Endothelial cell (in vitro differentiated cells): Measurements from ENCODE around the gene MITF. TPM values are rescaled to one million over a fixed set of nuclear protein-coding genes. Genes with fewer than 3 reads are reported as not detected.

Source experiments
- DNase-seq: peaks from one replicate; pipeline ENCODE4 v3.0.0; 2021; ENCODE audit warnings: low spot score
- H3K27ac Mint-ChIP-seq: one replicate; pipeline ENCODE4 v1.8.0; 2021; ENCODE audit warnings: mixed read lengths, inconsistent platforms; ENCODE audit not compliant: unreplicated experiment
- H3K27me3 Mint-ChIP-seq: one replicate; pipeline ENCODE4 v1.8.0; 2021; ENCODE audit warnings: mild to moderate bottlenecking, moderate library complexity, mixed read lengths, inconsistent platforms; ENCODE audit not compliant: unreplicated experiment
- H3K36me3 Mint-ChIP-seq: one replicate; pipeline ENCODE4 v1.8.0; 2021; ENCODE audit warnings: mild to moderate bottlenecking, low read depth, mixed read lengths, inconsistent platforms; ENCODE audit not compliant: unreplicated experiment
- H3K4me1 Mint-ChIP-seq: one replicate; pipeline ENCODE4 v1.8.0; 2021; ENCODE audit warnings: mild to moderate bottlenecking, mixed read lengths, inconsistent platforms; ENCODE audit not compliant: unreplicated experiment
- H3K4me3 Mint-ChIP-seq: one replicate; pipeline ENCODE4 v1.8.0; 2021; ENCODE audit warnings: mild to moderate bottlenecking, mixed read lengths, inconsistent platforms; ENCODE audit not compliant: unreplicated experiment
- H3K9me3 Mint-ChIP-seq: one replicate; pipeline ENCODE4 v1.8.0; 2021; ENCODE audit warnings: mixed read lengths, inconsistent platforms; ENCODE audit not compliant: unreplicated experiment
- CTCF ChIP-seq: fragments of 200-600 bp; sonication (generic); IDR thresholded peaks from one replicate; pipeline ENCODE4 v1.5.0; 2021; ENCODE audit warnings: antibody characterized with exemption; ENCODE audit not compliant: unreplicated experiment
- total RNA-seq: library from RNA; stranded (reverse); fragmentation: NEBNext Ultra II Directional; extraction: Animal tissue kit (Norgen Biotek cat#: 25700); gene quantifications from one replicate; pipeline ENCODE4 v1.2.1, GENCODE V29; 2021; ENCODE audit not compliant: unreplicated experiment

The MITF gene
- total RNA-seq, 1 donor from 2014 or later, result 1.7 TPM

- H3K27ac Mint-ChIP-seq, result no peak overlapping the region
- H3K27me3 Mint-ChIP-seq, result no peaks in the 10 kb centered on the region
- TF ChIP-seq CTCF, result no peak
- no peak overlapping the region for H3K4me3 Mint-ChIP-seq
- H3K4me1 Mint-ChIP-seq, result no peaks in the 10 kb centered on the region
- no peaks in the 10 kb centered on the region for H3K9me3 Mint-ChIP-seq
- H3K36me3 Mint-ChIP-seq, result no peaks in the 10 kb centered on the region
- DNase-seq, result no peak
Observed at GRCh38 chr3:69926385-69926784, 187.1 kb downstream of the MITF start.

GRCh38 chr3:69927571-69927970 is 188.3 kb downstream of the MITF start:
- no peak for DNase-seq
- Mint-ChIP-seq H3K9me3 (no peaks in the 10 kb centered on the region), H3K27me3 (no peaks in the 10 kb centered on the region), H3K4me3 (no peak overlapping the region), H3K36me3 (no peaks in the 10 kb centered on the region), H3K27ac (no peak overlapping the region), H3K4me1 (no peaks in the 10 kb centered on the region)
- TF ChIP-seq CTCF, result no peak

- no peak for TF ChIP-seq CTCF
- no peaks in the 10 kb centered on the region for H3K27me3 Mint-ChIP-seq
- H3K27ac Mint-ChIP-seq, result no peak overlapping the region
- no peaks in the 10 kb centered on the region for H3K9me3 Mint-ChIP-seq
- no peaks in the 10 kb centered on the region for H3K36me3 Mint-ChIP-seq
- no peaks in the 10 kb centered on the region for H3K4me1 Mint-ChIP-seq
- H3K4me3 Mint-ChIP-seq, result no peak overlapping the region
- DNase-seq, result no peak
Observed at GRCh38 chr3:69929019-69929418, 189.8 kb downstream of the MITF start.

- no peak for DNase-seq
- Mint-ChIP-seq H3K9me3 (no peaks in the 10 kb centered on the region), H3K4me3 (no peak overlapping the region), H3K27me3 (no peaks in the 10 kb centered on the region), H3K4me1 (no peaks in the 10 kb centered on the region), H3K36me3 (no peaks in the 10 kb centered on the region), H3K27ac (no peak overlapping the region)
- TF ChIP-seq CTCF, result no peak
Observed at GRCh38 chr3:69930564-69930963, 191.3 kb downstream of the MITF start.

- Mint-ChIP-seq H3K27ac (no peak overlapping the region), H3K27me3 (no peaks in the 10 kb centered on the region), H3K36me3 (no peaks in the 10 kb centered on the region), H3K4me1 (no peaks in the 10 kb centered on the region), H3K9me3 (no peaks in the 10 kb centered on the region), H3K4me3 (no peak overlapping the region)
- no peak for DNase-seq
- no peak for TF ChIP-seq CTCF
Observed at GRCh38 chr3:69932087-69932486, 192.8 kb downstream of the MITF start.
